GM18873 (cell line): ENCODE measurements around the gene TNFAIP2.
"Not testable (repeated sequence)": the region's sequence is repeated elsewhere in the genome, so short reads cannot be mapped to it uniquely, and the experiment has no call there.

Experiments used
- ATAC-seq: cut with Tn5 transposase; IDR thresholded peaks from one replicate; pipeline ENCODE4 v1.9.1; 2021; ENCODE audit warnings: mild to moderate bottlenecking, moderate library complexity, moderate number of reproducible peaks; ENCODE audit not compliant: unreplicated experiment, low FRiP score

Gene TNFAIP2

DNA sequence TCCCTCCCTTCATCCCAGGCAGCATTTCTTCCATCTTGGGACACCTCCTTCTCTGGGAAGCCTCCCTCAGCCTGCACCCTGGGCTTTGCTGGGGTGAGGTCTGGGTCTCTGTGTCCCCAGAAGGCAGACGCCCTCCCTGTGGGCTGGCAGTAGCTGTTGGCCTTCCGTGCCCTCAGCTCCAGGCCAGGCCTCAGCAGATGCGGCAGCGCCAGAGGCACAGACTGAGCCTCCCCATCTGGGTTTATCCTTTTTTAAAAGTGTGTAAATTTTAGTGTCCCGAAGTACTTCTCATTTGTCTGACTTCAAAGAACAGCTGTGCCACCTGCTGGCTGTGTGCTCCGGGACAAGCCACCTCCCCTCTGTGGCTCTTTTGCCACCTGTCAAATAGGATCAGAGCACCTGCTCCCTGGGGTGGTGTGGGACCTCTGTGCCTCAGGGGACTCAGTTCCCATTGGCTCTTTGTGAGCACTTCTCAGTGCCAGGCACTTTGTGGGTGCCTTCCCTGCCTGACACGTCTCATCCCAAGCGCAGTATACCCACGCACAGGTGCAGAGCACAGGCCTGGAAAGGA, 17.6 kb upstream of the TNFAIP2 start:
- no peak for ATAC-seq

DNA sequence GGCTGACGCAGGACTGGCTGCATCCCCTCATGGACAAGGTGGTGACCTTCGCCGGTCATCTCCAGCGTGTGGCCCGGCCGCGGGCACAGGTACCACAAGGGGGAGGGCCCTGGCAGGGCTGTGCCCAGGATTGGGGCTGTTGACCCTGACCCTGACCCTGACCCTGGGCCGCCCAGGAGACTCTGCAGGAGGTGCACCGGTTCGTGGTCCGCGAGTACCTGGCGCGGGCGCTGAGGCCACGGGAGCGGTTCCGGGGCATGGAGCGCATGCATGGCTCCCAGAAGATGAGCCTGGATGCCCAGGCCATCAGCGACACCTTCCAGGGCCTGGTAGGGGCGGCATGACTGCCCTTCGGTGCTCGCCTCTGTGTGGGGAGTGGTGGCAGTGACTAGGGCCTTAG, 15.8 kb upstream of the TNFAIP2 start:
- no peak for ATAC-seq

DNA sequence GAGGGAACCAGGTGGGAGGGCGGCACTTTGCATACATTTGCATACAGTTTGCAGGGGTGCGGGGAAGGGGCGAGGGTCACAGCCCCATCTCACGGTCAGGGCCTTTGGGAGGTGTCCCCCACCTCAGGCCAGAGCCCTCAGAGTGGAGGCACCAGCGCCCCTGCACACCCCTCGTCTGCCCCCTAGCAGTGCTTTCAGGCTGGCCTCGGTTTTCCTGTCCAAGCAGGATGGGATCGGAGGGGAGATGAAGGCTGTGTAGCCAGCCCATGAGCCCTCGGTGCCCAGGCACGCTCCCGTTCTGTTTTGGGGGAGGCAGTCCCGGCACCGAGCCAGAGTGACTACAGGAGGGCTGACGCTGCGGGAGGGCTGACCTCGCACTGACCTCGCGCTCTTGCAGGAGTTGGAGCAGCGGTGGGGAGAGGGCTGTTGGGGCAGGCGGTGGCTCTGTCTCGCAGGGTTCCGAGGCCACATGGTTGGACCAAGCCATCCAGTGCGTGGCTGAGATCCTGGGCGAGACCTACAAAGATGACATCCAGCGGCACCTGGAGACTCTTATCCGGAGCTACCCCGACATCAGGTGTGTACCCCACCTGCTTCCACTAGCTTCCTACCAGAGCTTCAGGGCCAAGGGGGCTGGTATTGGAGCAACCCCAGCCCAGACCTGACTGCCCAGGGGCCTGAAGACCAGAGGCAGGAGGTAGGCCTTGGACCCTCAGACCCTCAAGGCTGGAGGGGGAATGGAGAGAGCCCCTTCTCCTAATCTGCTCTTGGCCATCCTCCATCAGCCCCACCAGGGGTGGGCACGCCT, 15.1 kb upstream of the TNFAIP2 start:
- ATAC-seq = no peak

DNA sequence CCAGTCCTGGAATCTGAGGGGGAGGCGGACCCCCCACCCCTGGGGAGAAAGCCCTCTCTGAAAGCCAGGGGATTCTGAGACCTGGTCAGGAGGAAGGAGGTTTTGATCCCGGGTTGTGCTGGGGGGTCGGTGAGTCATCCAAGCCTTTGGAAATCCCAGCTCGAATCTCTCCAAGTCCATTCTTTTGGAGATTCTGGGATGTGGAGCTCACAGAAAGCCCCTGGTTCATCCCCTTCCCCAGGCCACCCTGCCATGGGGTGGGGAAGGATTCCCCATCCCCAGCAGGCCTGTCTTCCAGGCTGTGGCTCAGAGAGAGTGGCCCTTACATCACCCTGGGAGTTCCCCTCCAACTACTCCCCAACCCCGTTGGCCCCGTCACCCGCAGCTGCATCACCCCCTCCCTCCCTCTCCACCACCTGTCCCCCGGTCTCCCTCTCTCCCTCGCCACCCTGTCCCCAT, 14.5 kb upstream of the TNFAIP2 start:
- no peak for ATAC-seq

DNA sequence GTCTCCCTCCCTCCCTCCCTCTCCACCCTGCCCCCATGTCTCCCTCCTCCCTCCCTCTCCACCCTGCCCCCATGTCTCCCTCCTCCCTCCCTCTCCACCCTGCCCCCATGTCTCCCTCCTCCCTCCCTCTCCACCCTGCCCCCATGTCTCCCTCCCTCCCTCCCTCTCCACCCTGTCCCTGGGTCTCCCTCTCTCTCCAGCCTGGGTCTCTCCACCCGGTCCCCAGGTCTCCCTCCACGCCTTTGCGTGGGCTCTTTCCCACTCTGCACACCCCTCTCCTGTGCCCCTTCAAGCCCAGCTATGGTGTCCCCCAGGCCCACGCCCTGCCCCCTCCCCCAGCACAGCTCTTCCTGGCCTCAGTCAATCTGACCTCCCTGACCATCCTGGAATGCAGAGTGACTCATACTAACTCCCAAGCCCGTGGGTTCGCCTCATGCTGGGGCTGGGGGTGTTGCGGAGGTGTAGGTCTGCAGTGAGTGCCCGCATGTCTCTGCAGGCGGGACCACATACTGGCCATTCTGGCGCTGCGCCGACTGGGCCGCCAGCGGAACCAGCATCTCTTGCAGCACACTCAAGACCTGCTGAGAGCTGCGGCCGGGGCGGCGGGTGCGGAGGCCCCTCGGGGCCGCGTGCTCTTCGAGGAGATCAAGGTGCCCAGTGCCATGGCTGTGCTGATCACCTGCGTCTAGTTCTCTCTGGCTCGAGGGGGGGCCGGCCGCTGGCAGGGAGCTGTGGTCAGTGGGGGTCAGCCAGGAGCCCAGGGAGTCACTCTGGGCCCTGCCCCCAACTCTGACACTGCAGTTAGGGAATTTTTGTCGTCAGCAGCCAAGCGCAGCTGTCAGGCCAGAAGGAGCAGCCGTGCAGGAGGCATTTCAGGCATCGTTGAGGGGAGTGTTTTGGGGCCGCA, 13.5 kb upstream of the TNFAIP2 start:
- no peak for ATAC-seq

DNA sequence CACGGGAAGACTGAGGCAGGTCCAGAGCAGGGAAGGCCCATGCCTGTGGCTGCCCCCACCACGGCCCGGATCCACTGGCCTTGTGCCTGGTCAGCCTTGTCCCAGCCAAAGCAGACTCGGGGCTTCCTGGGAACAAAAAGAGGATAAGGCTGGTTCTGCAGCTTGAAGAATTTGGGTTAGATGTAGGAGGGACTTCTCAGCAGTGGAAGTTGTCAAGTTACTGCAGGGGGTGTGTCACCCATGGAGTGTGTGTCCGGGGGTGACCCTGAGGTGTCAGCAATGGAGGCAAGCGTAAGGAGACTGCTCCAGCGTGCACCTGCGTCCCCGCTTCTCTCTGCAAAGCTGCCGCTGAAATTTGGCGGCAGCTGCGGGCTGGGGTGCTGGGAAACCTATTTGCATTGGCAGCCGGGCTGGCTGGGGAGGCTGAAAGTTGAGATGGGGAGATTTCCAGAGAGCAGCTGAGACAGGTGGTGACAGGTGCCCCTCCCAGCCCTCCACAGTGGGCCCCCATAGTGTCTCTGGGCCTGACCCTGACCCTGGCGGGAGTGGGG, 12.5 kb upstream of the TNFAIP2 start:
- no peak for ATAC-seq

DNA sequence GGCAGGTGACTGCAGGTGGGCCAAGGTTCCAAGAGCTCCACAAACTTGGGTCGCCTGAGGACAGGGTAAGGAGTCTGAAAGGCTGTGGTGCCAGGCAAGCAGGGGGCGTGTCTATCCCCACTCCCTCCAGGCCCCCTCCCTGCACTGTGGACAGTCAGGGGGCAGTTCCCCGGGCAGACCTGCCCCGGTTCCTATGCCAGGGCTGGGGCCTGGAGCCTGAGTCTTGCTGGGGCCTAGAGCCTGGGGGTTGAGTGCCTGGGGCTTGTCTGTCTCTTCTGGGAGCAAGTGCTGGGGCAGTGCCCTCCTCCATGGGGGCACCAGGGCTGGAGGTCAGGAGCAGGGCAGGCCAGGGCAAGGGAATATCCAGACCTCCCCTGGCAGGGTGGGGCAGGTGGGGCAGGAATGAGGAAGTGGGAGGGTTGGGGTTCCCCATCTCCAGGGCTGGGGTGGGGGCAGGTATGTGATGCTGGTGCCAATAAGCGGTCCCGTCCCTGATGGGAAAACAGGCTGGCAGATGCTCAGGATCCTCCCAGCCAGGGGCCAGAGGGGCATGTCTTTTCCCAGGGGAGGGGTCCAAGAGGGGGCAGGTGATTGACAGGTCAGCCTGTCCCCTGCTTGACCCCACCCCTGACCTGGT, 11.9 kb upstream of the TNFAIP2 start:
- no peak for ATAC-seq

DNA sequence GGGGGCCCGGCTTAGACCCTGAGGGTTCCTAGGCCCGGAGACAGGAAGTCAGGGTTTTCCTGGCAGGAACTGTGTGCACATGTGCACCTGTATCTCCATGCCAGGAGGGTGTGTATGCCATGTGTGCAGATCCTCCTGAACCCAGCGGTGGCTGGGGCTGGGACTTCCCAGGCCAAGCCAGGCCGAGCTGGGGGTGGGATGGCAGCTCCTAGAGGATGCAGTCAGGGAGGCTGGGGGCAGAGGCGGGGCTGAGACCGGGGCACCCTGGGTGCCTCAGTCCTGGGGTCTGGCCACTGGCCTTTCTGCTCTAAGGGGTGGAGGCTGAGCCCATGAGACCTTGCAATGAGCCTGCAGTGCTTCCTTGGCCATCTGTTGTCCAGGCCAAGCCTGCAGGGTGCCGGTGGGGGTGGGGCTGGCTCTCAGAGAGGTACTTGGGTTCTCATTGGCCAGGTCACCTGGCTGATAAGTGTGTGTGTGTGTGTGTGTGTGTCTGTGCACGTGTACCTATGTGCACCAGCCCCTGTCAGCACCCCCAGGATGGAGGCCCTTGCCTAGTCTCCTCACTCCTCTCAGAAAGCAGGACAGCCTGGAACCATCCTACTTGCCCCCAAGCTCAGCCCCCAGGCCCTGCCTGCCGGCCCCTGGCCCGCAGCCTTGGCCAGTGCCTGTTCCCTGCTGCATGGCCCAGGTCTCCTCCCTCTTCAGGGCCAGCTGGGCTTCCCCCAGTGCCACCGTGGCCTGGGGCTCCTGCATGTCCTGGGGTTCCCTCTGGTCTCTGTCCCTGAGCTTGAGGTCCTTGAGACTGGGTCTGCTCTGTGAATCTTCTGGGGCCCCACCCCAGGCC, 10.6 kb upstream of the TNFAIP2 start:
- ATAC-seq = no peak

DNA sequence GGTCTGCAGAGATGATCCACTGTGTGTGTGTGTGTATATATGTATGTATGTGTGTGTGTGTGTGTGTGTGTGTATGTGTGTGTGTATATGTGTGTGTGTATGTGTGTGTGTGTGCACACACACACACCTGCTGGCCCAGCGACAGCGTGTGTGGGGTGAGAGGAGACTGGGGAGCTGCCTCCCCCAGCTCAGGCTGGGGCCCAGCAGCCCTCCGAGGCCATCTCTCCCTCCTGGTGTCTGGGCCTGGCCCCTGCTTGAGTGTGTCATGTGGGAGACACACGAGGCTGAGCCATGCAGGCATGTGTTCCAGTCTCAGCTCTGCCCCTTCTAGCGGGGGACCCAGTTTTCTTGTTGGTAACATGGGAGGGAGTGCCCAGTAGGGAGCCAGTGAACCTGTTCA, 10.0 kb upstream of the TNFAIP2 start:
- no peak for ATAC-seq

DNA sequence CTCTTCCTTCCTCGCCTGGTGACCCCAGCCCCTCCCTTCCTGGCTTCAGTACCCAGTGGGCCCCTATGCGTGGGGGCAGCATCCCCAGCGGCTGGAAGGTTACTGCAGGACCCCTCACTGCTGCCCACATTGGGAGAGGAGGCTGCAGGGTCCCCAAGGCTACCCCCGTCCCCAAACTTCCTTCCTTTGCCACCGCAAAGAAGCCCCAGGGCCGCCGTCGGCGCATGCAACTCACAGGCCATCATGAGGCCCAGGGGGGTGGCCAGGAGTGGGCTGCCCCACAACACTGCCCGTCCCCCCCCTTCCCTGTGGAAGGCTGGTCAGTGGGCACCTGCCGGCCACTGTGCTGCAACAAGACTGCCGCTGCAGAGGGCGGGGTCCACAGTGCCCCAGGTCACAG, 9.5 kb upstream of the TNFAIP2 start:
- no peak for ATAC-seq

DNA sequence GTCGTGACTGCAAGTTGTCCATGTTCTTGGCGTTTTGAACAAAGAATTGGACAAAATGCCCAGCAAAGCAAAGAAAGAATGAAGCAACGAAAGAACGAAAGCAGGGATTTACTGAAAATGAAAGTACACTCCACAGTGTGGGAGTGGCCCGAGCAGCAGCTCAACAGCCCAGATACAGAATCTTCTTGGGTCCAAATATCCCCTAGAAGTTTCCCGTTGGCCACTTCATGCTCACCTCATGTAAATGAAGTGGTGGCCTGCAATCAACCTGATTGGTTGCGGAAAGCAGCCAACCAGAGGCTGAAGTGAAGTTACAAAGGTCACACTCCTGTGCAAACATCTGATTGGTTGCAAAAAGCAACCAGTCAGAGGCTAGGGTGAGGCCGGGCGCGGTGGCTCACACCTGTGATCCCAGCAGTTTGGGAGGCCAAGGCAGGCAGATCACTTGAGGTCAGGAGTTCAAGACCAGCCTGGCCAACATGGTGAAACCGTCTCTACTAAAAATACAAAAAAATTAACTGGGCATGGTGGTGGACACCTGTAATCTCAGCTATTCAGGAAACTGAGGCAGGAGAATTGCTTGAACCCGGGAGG, 8.1 kb upstream of the TNFAIP2 start:
- ATAC-seq = not testable (repeated sequence)

DNA sequence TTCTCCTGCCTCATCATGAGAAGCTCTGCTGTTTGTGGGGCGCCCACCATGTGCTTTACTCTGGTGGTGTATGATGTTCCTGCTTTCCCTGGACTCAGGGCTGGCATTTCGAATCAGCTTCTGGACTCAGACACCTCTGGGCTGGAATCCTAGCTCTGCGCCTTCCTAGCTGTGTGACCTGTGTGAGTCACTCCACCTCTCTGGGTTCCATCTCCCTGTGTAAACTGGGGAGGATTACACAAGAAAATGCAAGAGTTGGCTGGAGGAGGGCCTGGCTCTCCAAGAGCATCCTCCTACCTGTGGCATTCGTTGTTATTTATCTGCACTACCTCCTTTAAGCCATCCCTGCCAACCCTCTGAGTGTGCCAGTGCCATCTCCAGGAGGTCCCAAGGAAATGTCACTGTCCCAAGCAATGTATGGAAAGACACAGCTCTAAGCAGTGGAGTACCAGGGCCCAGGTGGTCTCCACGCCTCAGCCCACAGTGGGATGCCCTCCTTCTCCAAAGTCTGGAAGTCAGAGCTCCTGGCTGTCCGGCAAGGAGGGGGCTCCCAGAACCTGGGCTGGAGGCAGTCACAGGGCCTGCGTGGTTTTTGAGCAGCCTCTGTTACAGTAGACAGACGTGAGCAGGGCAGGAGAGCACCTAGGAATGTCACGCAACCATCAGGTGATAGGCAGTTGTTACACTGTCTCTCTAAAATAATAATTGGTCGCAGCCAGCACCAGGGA, 7.3 kb upstream of the TNFAIP2 start:
- ATAC-seq = no peak

DNA sequence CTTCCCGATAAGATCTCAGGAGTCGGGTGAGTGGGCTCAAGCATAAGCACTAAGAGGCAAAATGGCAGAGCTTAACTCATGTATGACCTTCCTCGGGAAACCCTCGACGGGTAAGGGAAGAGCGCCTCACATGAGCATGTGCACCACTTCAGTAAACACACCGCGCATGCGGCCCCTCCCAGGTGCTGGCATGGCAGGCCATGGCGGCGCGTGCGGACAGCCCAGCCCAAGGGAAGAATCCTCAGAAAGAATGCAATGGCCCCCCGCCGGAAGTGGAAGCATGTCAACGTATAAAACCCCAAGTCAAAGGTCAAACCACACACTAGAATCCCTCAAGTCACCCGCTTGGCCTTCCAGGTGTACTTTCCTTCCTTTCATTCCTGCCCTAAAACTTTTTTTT, 6.6 kb upstream of the TNFAIP2 start:
- no peak for ATAC-seq

DNA sequence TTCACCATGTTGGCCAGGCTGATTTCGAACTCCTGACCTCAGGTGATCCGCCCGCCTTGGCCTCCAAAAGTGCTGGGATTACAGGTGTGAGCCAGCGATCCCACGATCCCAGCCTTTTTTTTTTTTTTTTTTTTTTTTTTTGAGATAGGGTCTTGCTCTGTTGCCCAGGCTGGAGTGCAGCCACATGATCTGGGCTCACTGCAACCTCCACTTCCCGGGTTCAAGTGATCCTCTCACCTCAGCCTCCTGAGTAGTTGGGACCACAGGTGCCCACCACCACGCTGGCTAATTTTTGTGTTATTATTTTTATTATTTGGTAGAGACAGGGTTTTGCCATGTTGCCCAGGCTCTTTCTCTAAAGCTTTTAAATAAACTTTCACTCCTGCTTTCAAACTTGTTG, 5.8 kb upstream of the TNFAIP2 start:
- ATAC-seq = not testable (repeated sequence)

DNA sequence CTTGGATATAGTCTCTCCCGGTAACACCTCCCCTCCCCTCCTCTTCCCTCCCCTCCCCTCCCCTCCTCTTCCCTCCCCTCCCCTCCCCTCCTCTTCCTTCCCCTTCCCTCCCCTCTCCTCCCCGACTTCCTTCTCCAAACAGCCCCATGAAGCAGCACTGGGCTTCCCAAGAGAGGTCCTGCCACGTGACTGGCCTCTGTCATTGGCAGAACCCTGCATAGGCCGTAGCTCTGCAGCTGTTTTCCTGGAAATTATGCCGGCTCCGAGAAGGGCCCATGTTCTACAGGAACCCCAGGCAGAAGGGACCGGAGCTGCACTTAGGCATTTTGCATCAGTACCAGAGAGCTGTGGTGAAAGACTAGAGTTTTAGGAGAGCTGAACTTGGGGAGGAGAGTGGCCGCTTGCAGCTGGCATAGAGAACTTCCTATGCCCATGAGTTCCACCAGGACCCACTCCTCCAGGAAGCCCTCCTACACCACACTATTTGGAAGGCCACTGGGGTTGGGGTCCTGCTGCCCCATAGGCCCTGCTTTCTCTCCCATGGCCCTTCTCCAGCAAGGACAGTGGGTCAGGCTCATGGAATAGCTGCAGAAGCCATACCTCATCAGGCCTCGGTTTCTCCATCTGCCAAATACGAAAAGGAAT, 5.1 kb upstream of the TNFAIP2 start:
- ATAC-seq = no peak

DNA sequence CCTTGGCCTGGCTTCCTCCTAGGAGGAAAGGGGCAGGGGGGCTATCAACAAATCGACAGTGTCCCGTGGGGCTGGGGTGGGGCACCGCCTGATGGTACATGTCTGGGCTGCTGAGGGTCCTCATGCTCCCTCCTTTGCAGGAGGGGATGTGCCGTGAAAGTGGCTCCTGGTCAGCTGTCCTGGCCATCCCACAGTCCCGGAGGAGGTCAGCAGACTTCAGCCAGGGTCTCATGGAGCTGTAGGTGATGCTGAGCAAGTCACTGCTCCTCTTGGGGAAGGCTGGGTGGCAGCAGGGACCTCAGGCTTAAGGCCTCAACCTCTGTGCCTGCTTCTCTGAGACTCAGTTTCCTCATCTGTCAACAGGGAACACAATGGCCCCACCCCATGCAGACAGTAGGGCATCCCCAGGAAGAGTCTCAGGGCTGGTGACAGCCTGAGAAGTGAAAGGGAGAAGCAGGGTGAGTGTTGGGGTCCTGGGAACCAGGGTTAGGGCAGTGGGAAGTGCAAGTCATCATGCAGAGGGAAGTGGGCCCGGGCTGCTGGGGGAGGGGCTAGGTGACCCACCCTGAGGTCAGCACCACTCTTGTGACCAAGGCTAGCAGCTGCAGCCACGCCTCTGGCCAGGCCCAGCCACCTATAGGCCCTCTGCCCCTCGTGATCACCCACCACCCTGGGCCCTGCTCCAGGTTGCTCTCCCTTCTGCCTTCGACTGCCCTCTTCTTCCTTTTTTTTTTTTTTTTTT, 4.4 kb upstream of the TNFAIP2 start:
- no peak for ATAC-seq

DNA sequence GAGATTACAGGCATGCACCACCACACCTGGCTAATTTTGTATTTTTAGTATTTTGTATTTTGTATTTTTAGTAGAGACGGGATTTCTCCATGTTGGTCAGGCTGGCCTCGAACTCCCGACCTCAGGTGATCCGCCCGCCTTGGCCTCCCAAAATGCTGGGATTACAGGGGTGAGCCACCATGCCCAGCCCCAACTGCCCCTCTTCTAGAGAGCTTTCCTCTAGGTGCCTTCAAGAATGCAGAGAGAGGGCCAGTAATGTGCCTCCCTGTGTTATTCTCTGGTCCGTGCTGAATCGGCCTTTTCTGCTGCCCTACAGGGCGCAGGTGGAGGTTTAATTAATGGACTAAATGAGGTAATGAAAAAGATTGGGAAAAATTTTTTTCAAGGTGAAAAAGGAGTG, 3.7 kb upstream of the TNFAIP2 start:
- not testable (repeated sequence) for ATAC-seq
